IMR-90 (cell line): ENCODE data around the gene ATOH8. TPM values are rescaled to one million over a fixed set of nuclear protein-coding genes. Genes with fewer than 3 reads are reported as not detected.

Experiments
- ATAC-seq: fragments of 200-7000 bp; cut with Tn5 transposase; 2 replicates; pipeline ENCODE4 v1.9.1; 2020; ENCODE audit warnings: low read depth, mild to moderate bottlenecking, moderate library complexity
- BruUV-seq: library from RNA; stranded (reverse); fragments of 400-500 nt; replicated peaks from 2 replicates; lab custom pipeline; 2021; lab: Mats Ljungman, UMichigan
- CTCF ChIA-PET: fragments of 300-600 bp; formaldehyde crosslinking; extraction: SDS; loops from one replicate; lab custom pipeline; 2021; ENCODE audit warnings: antibody characterized with exemption; lab: Yijun Ruan, JAX
- POLR2A ChIA-PET: fragments of 300-600 bp; sonication (Branson Sonifier 250); formaldehyde crosslinking; loops from one replicate; lab custom pipeline; 2022; ENCODE audit warnings: antibody characterized with exemption; ENCODE audit not compliant: unreplicated experiment; lab: Charles Lee
- DNase-seq: peaks from one replicate; pipeline ENCODE4 v3.0.0; 2013
- H2AFZ ChIP-seq: replicated peaks from 2 replicates; pipeline ENCODE3; 2013; ENCODE audit warnings: low read length, mild to moderate bottlenecking; ENCODE audit not compliant: poor library complexity
- H2AK5ac ChIP-seq: 2 replicates; pipeline ENCODE4 v1.6.1; 2013; ENCODE audit warnings: low read depth, low read length, inconsistent platforms
- H2AK9ac ChIP-seq: replicated peaks from 2 replicates; pipeline ENCODE3; 2013; ENCODE audit warnings: mild to moderate bottlenecking, low read depth, low read length, moderate library complexity; ENCODE audit not compliant: poor library complexity
- H2BK120ac ChIP-seq: 2 replicates; pipeline ENCODE4 v1.6.1; 2013; ENCODE audit warnings: low read depth, low read length, inconsistent platforms
- H2BK15ac ChIP-seq: 3 replicates; pipeline ENCODE4 v1.6.1; 2013; ENCODE audit warnings: low read depth, low read length, inconsistent platforms
- H2BK20ac ChIP-seq: 2 replicates; pipeline ENCODE4 v1.6.1; 2013; ENCODE audit warnings: low read depth, mild to moderate bottlenecking, inconsistent platforms, low read length, moderate library complexity
- H2BK5ac ChIP-seq: 2 replicates; pipeline ENCODE4 v1.6.1; 2013; ENCODE audit warnings: mild to moderate bottlenecking, low read depth, low read length, inconsistent platforms; ENCODE audit not compliant: poor library complexity, severe bottlenecking
- H3K14ac ChIP-seq: replicated peaks from 2 replicates; pipeline ENCODE4 v1.6.1; 2013; ENCODE audit warnings: low read depth, low read length, inconsistent platforms
- H3K18ac ChIP-seq: 2 replicates; pipeline ENCODE4 v1.6.1; 2013; ENCODE audit warnings: low read depth, low read length, control low read depth
- H3K23ac ChIP-seq: 2 replicates; pipeline ENCODE4 v1.6.1; 2013; ENCODE audit warnings: low read depth, low read length, inconsistent platforms
- H3K27ac ChIP-seq: 2 replicates; pipeline ENCODE4 v1.5.1; 2013; ENCODE audit warnings: mild to moderate bottlenecking, control low read depth, low read length; ENCODE audit not compliant: insufficient read depth
- H3K27me3 ChIP-seq: 2 replicates; pipeline ENCODE4 v1.6.1; 2013; ENCODE audit warnings: low read length; ENCODE audit not compliant: control insufficient read depth, insufficient read depth
- H3K36me3 ChIP-seq: 2 replicates; pipeline ENCODE4 v1.6.1; 2013; ENCODE audit warnings: low read length, mixed read lengths; ENCODE audit not compliant: control insufficient read depth, insufficient read depth
- H3K4ac ChIP-seq: 2 replicates; pipeline ENCODE4 v1.6.1; 2013; ENCODE audit warnings: low read depth, low read length, inconsistent platforms
- H3K4me1 ChIP-seq: 2 replicates; pipeline ENCODE4 v1.6.1; 2013; ENCODE audit warnings: low read length, mixed read lengths; ENCODE audit not compliant: control insufficient read depth, insufficient read depth
- H3K4me2 ChIP-seq: 2 replicates; pipeline ENCODE4 v1.6.1; 2013; ENCODE audit warnings: low read depth, mild to moderate bottlenecking, control low read depth, low read length, moderate library complexity
- H3K4me3 ChIP-seq: 2 replicates; pipeline ENCODE4 v1.5.1; 2013; ENCODE audit warnings: low read depth, mild to moderate bottlenecking, control low read depth, low read length, moderate library complexity; ENCODE audit not compliant: insufficient read depth
- H3K56ac ChIP-seq: 2 replicates; pipeline ENCODE4 v1.6.1; 2013; ENCODE audit warnings: low read length, inconsistent platforms; ENCODE audit not compliant: insufficient read depth; ENCODE audit errors: extremely low read depth
- H3K79me1 ChIP-seq, 2 experiments: 2 replicates each; pipeline ENCODE4 v1.6.1; 2013; ENCODE audit warnings: low read length in 2 of 2, inconsistent platforms in 1 of 2, low read depth in 1 of 2
- H3K9ac ChIP-seq: 2 replicates; pipeline ENCODE4 v1.6.1; 2013; ENCODE audit warnings: low read depth, low read length, control low read depth
- H3K9me1 ChIP-seq: 2 replicates; pipeline ENCODE4 v1.6.1; 2013; ENCODE audit warnings: low read length, inconsistent platforms; ENCODE audit not compliant: insufficient read depth
- H3K9me3 ChIP-seq: 2 replicates; pipeline ENCODE4 v1.6.1; 2013; ENCODE audit warnings: low read length; ENCODE audit not compliant: control insufficient read depth, insufficient read depth
- H4K20me1 ChIP-seq: 2 replicates; pipeline ENCODE4 v1.6.1; 2013; ENCODE audit warnings: low read length, inconsistent platforms; ENCODE audit not compliant: insufficient read depth
- H4K5ac ChIP-seq: 2 replicates; pipeline ENCODE4 v1.6.1; 2013; ENCODE audit warnings: mild to moderate bottlenecking, low read depth, low read length, control low read depth
- H4K8ac ChIP-seq, 2 experiments: 2 replicates each; pipeline ENCODE4 v1.6.1; 2013; ENCODE audit warnings: low read depth in 2 of 2, low read length in 2 of 2, control low read depth in 1 of 2, inconsistent platforms in 1 of 2
- H4K91ac ChIP-seq: 2 replicates; pipeline ENCODE4 v1.6.1; 2013; ENCODE audit warnings: low read depth, low read length, inconsistent platforms; ENCODE audit not compliant: insufficient read depth
- BHLHE40 ChIP-seq: fragments of 150-350 bp; IDR thresholded peaks from 2 replicates; pipeline ENCODE4 v1.6.1; 2016; ENCODE audit warnings: mild to moderate bottlenecking, low read depth, low read length
- CEBPB ChIP-seq: IDR thresholded peaks from 2 replicates; pipeline ENCODE4 v1.6.1; 2012; ENCODE audit warnings: low read depth, low read length, improper control_type of control experiment
- CHD1 ChIP-seq: IDR thresholded peaks from 2 replicates; pipeline ENCODE4 v1.6.1; 2012; ENCODE audit warnings: low read depth, low read length, improper control_type of control experiment
- CTCF ChIP-seq: conservative IDR thresholded peaks from 2 replicates; pipeline ENCODE4 v1.5.1; 2012; ENCODE audit warnings: mild to moderate bottlenecking, low read depth, low read length, improper control_type of control experiment
- ELK1 ChIP-seq: fragments of 150-350 bp; IDR thresholded peaks from 2 replicates; pipeline ENCODE4 v1.6.1; 2016; ENCODE audit warnings: low read depth, mild to moderate bottlenecking, low read length, moderate library complexity, borderline replicate concordance
- FOS ChIP-seq: fragments of 150-350 bp; IDR thresholded peaks from 2 replicates; pipeline ENCODE4 v1.6.1; 2016; ENCODE audit warnings: low read depth, low read length
- MAFK ChIP-seq: IDR thresholded peaks from 2 replicates; pipeline ENCODE4 v1.6.1; 2012; ENCODE audit warnings: low read depth, low read length, improper control_type of control experiment
- MAZ ChIP-seq: IDR thresholded peaks from 2 replicates; pipeline ENCODE4 v1.6.1; 2012; ENCODE audit warnings: low read depth, mild to moderate bottlenecking, low read length, improper control_type of control experiment, moderate library complexity, borderline replicate concordance
- MXI1 ChIP-seq: IDR thresholded peaks from 2 replicates; pipeline ENCODE4 v1.6.1; 2012; ENCODE audit warnings: low read depth, mild to moderate bottlenecking, low read length, moderate library complexity, borderline replicate concordance
- NFE2L2 ChIP-seq: fragments of 150-350 bp; IDR thresholded peaks from 2 replicates; pipeline ENCODE4 v1.6.1; 2016; ENCODE audit warnings: low read depth, mild to moderate bottlenecking, low read length
- POLR2A ChIP-seq: IDR thresholded peaks from 2 replicates; pipeline ENCODE4 v1.6.1; 2012; ENCODE audit warnings: mild to moderate bottlenecking, low read depth, low read length
- RAD21 ChIP-seq: IDR thresholded peaks from 2 replicates; pipeline ENCODE4 v1.6.1; 2012; ENCODE audit warnings: low read length, improper control_type of control experiment
- RCOR1 ChIP-seq: IDR thresholded peaks from 2 replicates; pipeline ENCODE4 v1.6.1; 2012; ENCODE audit warnings: mild to moderate bottlenecking, low read length, improper control_type of control experiment; ENCODE audit not compliant: insufficient replicate concordance
- RFX5 ChIP-seq: IDR thresholded peaks from 2 replicates; pipeline ENCODE4 v1.8.0; 2012; ENCODE audit warnings: low read depth, mild to moderate bottlenecking, low read length, moderate library complexity
- SMC3 ChIP-seq: fragments of 150-350 bp; IDR thresholded peaks from 2 replicates; pipeline ENCODE4 v1.6.1; 2016; ENCODE audit warnings: low read depth, mild to moderate bottlenecking, antibody characterized with exemption, low read length, moderate library complexity
- USF2 ChIP-seq: fragments of 150-350 bp; IDR thresholded peaks from 2 replicates; pipeline ENCODE4 v1.6.1; 2017; ENCODE audit warnings: mild to moderate bottlenecking, antibody characterized with exemption, low read length, low read depth
- WGBS, 2 experiments: methylation state at CpG; one replicate each; pipeline versions ENCODE4 v1.1.5 to v1.1.7; 2013; ENCODE audit warnings: missing lambda C conversion rate in 2 of 2; ENCODE audit not compliant: insufficient read length in 1 of 2; ENCODE audit errors: extremely low coverage in 2 of 2; 5-methylcytosine and 5-hydroxymethylcytosine counted together
- dilution Hi-C: fragments of 300-500 bp; cut with HindIII; formaldehyde crosslinking; loops from one replicate; pipeline ENCODE4 v1.14.3; 2018; ENCODE audit warnings: low sequenced_read_pairs; ENCODE audit not compliant: unreplicated experiment
- in situ Hi-C: fragments of 300-500 bp; cut with MboI; formaldehyde crosslinking; loops from 3 replicates; pipeline ENCODE4 v1.14.3; 2019; ENCODE audit warnings: low sequenced_read_pairs, inconsistent platforms, mixed read lengths
- intact Hi-C: fragments of 100-400 bp; cut with micrococcal nuclease; formaldehyde crosslinking; loops from 2 replicates; pipeline ENCODE4 v1.10.0; 2022
- polyA plus RNA-seq, 3 experiments: library from polyadenylated mRNA; depleted of rRNA; stranded (reverse); fragments of >200 nt; gene quantifications; 2 replicates each; pipeline ENCODE4 v1.2.3, GENCODE V29; 2012; ENCODE audit warnings: low replicate concordance in 1 of 3
- total RNA-seq: library from RNA; depleted of rRNA; stranded (reverse); fragments of >200 nt; gene quantifications from 2 replicates; pipeline ENCODE4 v1.2.3, GENCODE V29; 2012

Gene ATOH8
- total and polyA plus RNA-seq, 2 of the 4 experiments (the other 2 are of a cell fraction): 7.9 to 9.0 TPM

GRCh38 chr2:85714841-85715240 lies 39.0 kb upstream of the ATOH8 start:
- Histone ChIP-seq H3K4me1 (peaks cover 4% of the 10 kb centered on the region; the same call in 1 of the 2 replicates), H2AK5ac (no peak overlapping the region), H2AK9ac (no peak overlapping the region), H3K4me2 (no peak overlapping the region), H4K8ac (no peak overlapping the region), H2BK15ac (no peak overlapping the region), H2BK5ac (no peak overlapping the region), H3K79me1 (no peaks in the 10 kb centered on the region), H3K4me3 (no peak overlapping the region), H4K91ac (no peak overlapping the region), H3K27ac (no peak overlapping the region), H4K20me1 (no peaks in the 10 kb centered on the region), H3K4ac (no peak overlapping the region), H3K9me1 (0 out of 2 replicates have a peak, but pooled peaks cover 3% of the 10 kb centered on the region), H2BK20ac (no peak overlapping the region), H3K9ac (no peak overlapping the region), H2BK120ac (no peak overlapping the region), H3K9me3 (no peaks in the 10 kb centered on the region), H3K27me3 (peaks cover 14% of the 10 kb centered on the region), H3K36me3 (no peaks in the 10 kb centered on the region), H3K18ac (no peak overlapping the region), H4K5ac (no peak overlapping the region), H2AFZ (no peak overlapping the region), H3K14ac (no peak overlapping the region), H3K23ac (no peak overlapping the region), H3K56ac (no peak overlapping the region)
- WGBS, 2 experiments: 55% methylated on average over 2 of the region's 8 CpGs; no CpG with 5 or more reads in 1 of the 2 experiments
- in situ Hi-C loops: no loop called here
- DNase-seq (no peak), ATAC-seq (no peak)
- dilution Hi-C loops: no loop called here
- ChIA-PET POLR2A (no interaction called here), CTCF (interaction anchor here (0.6 kb wide), 1 partner anchor 62 kb away, joined by 3 read pairs; no protein-coding TSS in a partner anchor)
- no TSS peak for BruUV-seq
- TF ChIP-seq BHLHE40: no peak
- TF ChIP-seq USF2: no peak
- no peak for TF ChIP-seq FOS
- TF ChIP-seq MAZ: no peak
- no peak for TF ChIP-seq CEBPB
- TF ChIP-seq CTCF: no peak
- TF ChIP-seq RAD21: no peak
- TF ChIP-seq MXI1: no peak
- TF ChIP-seq CHD1: no peak
- TF ChIP-seq ELK1: no peak
- no peak for TF ChIP-seq SMC3
- no peak for TF ChIP-seq POLR2A
- no peak for TF ChIP-seq MAFK
- no peak for TF ChIP-seq NFE2L2
- no peak for TF ChIP-seq RFX5
- no peak for TF ChIP-seq RCOR1
- intact Hi-C loops: no loop called here
